ENCODE measurements around the gene ZNF283. TPM values are rescaled to one million over a fixed set of nuclear protein-coding genes. Genes with fewer than 3 reads are reported as not detected.

The ZNF283 gene
- total RNA-seq, 2 donors from 2014 or later, result 7.1 to 10.1 TPM

DNA sequence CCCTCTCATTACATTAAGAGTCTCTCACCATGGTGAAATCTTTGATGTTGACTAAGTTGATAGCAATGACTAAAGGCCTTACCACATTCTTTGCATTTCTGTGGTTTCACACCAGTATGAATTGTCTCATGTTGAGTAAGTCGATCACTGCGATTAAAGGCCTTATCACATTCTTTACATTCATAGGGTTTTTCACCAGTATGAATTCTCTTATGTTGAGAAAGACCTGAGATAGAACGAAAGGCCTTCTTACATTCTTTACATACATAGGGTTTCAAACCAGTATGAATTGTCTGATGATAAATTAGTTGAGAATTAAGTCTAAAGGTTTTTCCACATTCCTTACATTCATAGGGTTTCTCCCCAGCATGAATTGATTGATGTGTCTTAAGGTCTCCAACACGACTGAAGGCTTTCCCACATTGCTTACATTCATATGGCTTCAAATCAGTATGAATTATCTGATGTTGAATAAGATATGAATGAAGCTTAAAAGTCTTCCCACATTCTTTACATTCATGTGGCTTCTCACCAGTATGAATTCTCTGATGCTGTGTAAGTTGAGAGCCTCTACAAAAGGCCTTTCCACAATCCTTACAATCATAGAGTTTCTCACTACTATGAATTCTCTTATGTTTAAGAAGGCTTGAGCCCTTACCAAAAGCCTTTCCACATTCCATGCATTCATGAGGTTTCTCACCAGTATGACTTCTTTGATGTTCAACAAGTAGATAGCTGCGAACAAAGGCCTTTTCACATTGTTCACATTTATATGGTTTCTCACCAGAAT, 45.6 kb downstream of the ZNF283 start:
- H3K4me1 Mint-ChIP-seq, result no peaks in the 10 kb centered on the region
- no peaks in the 10 kb centered on the region for H3K36me3 ChIP-seq (ENCODE audit: control insufficient read depth, insufficient read depth, low read length)
- H3K4me1 ChIP-seq (ENCODE audit: control insufficient read depth, insufficient read depth, low read length), result no peaks in the 10 kb centered on the region
- no peak overlapping the region for H3K9ac ChIP-seq (ENCODE audit: extremely low read depth, low read length, poor library complexity, severe bottlenecking)
- no peak overlapping the region for H3K4me3 Mint-ChIP-seq
- peaks cover 88% of the 10 kb centered on the region for H3K9me3 ChIP-seq (ENCODE audit: control insufficient read depth, low read length)
- no peak overlapping the region for H3K27ac Mint-ChIP-seq
- peak overlapping the region; percentile 64 for H3K4me3 ChIP-seq (ENCODE audit: low read length)
- no peak overlapping the region for H3K27ac ChIP-seq (ENCODE audit: low read depth, low read length)
- H3K9me3 Mint-ChIP-seq, result peaks cover 71% of the 10 kb centered on the region
- H3K27me3 Mint-ChIP-seq (ENCODE audit: insufficient read depth), result no peaks in the 10 kb centered on the region
- 77% methylated on average over 4 of the region's 5 CpGs; no CpG with 5 or more reads in 1 of the 2 experiments for WGBS, 2 experiments (ENCODE audit: insufficient coverage in 1 of 2, insufficient read length in 1 of 2)
- TF ChIP-seq CTCF (conservative IDR thresholded peaks at IDR 0.05), result no peak
- no peaks in the 10 kb centered on the region for H3K27me3 ChIP-seq (ENCODE audit: control insufficient read depth, insufficient read depth, low read length, poor library complexity, severe bottlenecking)
- DNase-seq, result no peak
- peaks cover 12% of the 10 kb centered on the region for H3K36me3 Mint-ChIP-seq (ENCODE audit: low read depth)

- 83 to 90% methylated on average over 4 to 5 of the region's 5 CpGs for WGBS, 2 experiments (ENCODE audit: insufficient coverage in 1 of 2, insufficient read length in 1 of 2)
- Histone ChIP-seq H3K27me3 (ENCODE audit: control insufficient read depth, insufficient read depth, low read length, poor library complexity, severe bottlenecking) (no peaks in the 10 kb centered on the region), H3K9ac (ENCODE audit: extremely low read depth, low read length, poor library complexity, severe bottlenecking) (no peak overlapping the region), H3K9me3 (ENCODE audit: control insufficient read depth, low read length) (peaks cover 71% of the 10 kb centered on the region), H3K4me1 (ENCODE audit: control insufficient read depth, insufficient read depth, low read length) (no peaks in the 10 kb centered on the region), H3K4me3 (ENCODE audit: low read length) (no peak overlapping the region), H3K27ac (ENCODE audit: low read depth, low read length) (no peak overlapping the region), H3K36me3 (ENCODE audit: control insufficient read depth, insufficient read depth, low read length) (no peaks in the 10 kb centered on the region)
- no peak for TF ChIP-seq CTCF (conservative IDR thresholded peaks at IDR 0.05)
- no peak for DNase-seq
- Mint-ChIP-seq H3K36me3 (ENCODE audit: low read depth) (peaks cover 34% of the 10 kb centered on the region), H3K27ac (no peak overlapping the region), H3K9me3 (peaks cover 78% of the 10 kb centered on the region), H3K27me3 (ENCODE audit: insufficient read depth) (no peaks in the 10 kb centered on the region), H3K4me1 (no peaks in the 10 kb centered on the region), H3K4me3 (no peak overlapping the region)
These were observed 53.4 kb downstream of the ZNF283 start for GRCh38 chr19:43880483-43880882.

GRCh38 chr19:43883864-43884263, 56.7 kb downstream of the ZNF283 start, which contains the start of gene ZNF404:
TSS of gene ZNF404 (minus strand) at chr19:43883964.
- Histone ChIP-seq H3K4me1 (ENCODE audit: control insufficient read depth, insufficient read depth, low read length) (no peaks in the 10 kb centered on the region), H3K27me3 (ENCODE audit: control insufficient read depth, insufficient read depth, low read length, poor library complexity, severe bottlenecking) (no peaks in the 10 kb centered on the region), H3K4me3 (ENCODE audit: low read length) (no peak within 1 kb of the TSS), H3K27ac (ENCODE audit: low read depth, low read length) (no peak within 1 kb of the TSS), H3K36me3 (ENCODE audit: control insufficient read depth, insufficient read depth, low read length) (no peaks in the 10 kb centered on the region), H3K9me3 (ENCODE audit: control insufficient read depth, low read length) (peaks cover 60% of the 10 kb centered on the region), H3K9ac (ENCODE audit: extremely low read depth, low read length, poor library complexity, severe bottlenecking) (no peak within 1 kb of the TSS)
- WGBS, 2 experiments (ENCODE audit: insufficient coverage in 1 of 2, insufficient read length in 1 of 2), result 67 to 84% methylated on average over 1 to 2 of the region's 2 CpGs
- Mint-ChIP-seq H3K27ac (no peak within 1 kb of the TSS), H3K4me3 (no peak within 1 kb of the TSS), H3K9me3 (peaks cover 83% of the 10 kb centered on the region), H3K4me1 (no peaks in the 10 kb centered on the region), H3K36me3 (ENCODE audit: low read depth) (peaks cover 27% of the 10 kb centered on the region), H3K27me3 (ENCODE audit: insufficient read depth) (no peaks in the 10 kb centered on the region)
- no peak for DNase-seq
- TF ChIP-seq CTCF (conservative IDR thresholded peaks at IDR 0.05), result no peak
